Upper lobe of left lung (tissue), 4 donors: ENCODE results near the gene NR4A3.

Experiments
- EP300 ChIP-seq, 4 donors: sonication (generic); formaldehyde crosslinking; IDR thresholded peaks; one replicate each; pipeline ENCODE4 v1.5.1; 2017; ENCODE audit warnings: antibody characterized with exemption in 4 of 4, control low read depth in 2 of 4
- POLR2A ChIP-seq, 4 donors: fragments of 450-650 bp; IDR thresholded peaks; one replicate each; pipeline ENCODE4 v1.5.1; 2016 to 2017; ENCODE audit warnings: antibody characterized with exemption in 4 of 4, mild to moderate bottlenecking in 2 of 4
- POLR2AphosphoS5 ChIP-seq, 2 donors: sonication (generic); formaldehyde crosslinking; IDR thresholded peaks; one replicate each; pipeline ENCODE4 v1.5.1; 2017; ENCODE audit warnings: antibody characterized with exemption in 2 of 2
- TF ChIP-seq, protein P1 (sequence below), 6 experiments: fragments of 450-650 bp in 4 of 6; fragments of 200-600 bp in 2 of 6; sonication (generic) in 2 of 6; IDR thresholded peaks; one replicate each; pipeline ENCODE4 v1.5.1; 2016 to 2019; ENCODE audit warnings: antibody characterized with exemption in 6 of 6

DNA sequence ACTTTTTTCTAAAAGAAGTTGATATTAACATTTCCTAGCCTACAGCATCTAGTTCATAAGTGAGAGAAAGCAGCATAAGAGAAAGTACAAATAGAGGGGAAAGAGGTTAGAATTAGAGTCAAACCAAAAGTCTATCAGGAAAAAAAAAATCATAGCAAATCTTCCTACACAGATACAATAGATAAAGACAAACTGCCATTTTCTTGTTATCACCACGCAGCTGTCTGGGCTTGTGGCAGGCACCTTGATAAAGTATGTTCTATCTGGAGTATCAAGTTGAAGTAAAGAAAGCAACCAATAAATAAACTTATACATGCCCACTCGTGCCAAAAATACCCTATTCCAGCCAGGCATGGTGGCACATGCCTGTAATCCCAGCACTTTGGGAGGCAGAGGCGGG is 5.3 kb upstream of the NR4A3 start:
- TF ChIP-seq POLR2A (IDR thresholded peaks at IDR 0.05): no peak
- TF ChIP-seq, protein P1, sequence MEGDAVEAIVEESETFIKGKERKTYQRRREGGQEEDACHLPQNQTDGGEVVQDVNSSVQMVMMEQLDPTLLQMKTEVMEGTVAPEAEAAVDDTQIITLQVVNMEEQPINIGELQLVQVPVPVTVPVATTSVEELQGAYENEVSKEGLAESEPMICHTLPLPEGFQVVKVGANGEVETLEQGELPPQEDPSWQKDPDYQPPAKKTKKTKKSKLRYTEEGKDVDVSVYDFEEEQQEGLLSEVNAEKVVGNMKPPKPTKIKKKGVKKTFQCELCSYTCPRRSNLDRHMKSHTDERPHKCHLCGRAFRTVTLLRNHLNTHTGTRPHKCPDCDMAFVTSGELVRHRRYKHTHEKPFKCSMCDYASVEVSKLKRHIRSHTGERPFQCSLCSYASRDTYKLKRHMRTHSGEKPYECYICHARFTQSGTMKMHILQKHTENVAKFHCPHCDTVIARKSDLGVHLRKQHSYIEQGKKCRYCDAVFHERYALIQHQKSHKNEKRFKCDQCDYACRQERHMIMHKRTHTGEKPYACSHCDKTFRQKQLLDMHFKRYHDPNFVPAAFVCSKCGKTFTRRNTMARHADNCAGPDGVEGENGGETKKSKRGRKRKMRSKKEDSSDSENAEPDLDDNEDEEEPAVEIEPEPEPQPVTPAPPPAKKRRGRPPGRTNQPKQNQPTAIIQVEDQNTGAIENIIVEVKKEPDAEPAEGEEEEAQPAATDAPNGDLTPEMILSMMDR (IDR thresholded peaks at IDR 0.05): no peak
- TF ChIP-seq POLR2AphosphoS5 (IDR thresholded peaks at IDR 0.05): no peak
- no peak for TF ChIP-seq EP300 (IDR thresholded peaks at IDR 0.05)
